ENCODE measurements around the gene PITX3.

Gene PITX3

GRCh38 chr10:102241444-102242117 is at the start of gene PITX3:
Gene PITX3, minus strand, starts transcription at chr10:102241512. Its CDS starts 9,432 bp downstream, at chr10:102232080.
- DNase-seq: peak; percentile 50

GRCh38 chr10:102289840-102290239 is 48.5 kb upstream of the PITX3 start:
- no peak for DNase-seq

- DNase-seq: no peak
These were observed 48.0 kb upstream of the PITX3 start for GRCh38 chr10:102289356-102289755.

GRCh38 chr10:102287991-102288390 is 46.7 kb upstream of the PITX3 start:
- no peak for DNase-seq

- DNase-seq: no peak
These were observed 46.2 kb upstream of the PITX3 start for GRCh38 chr10:102287538-102287937.

- no peak for DNase-seq
These were observed 44.9 kb upstream of the PITX3 start for GRCh38 chr10:102286216-102286615.

- no peak for DNase-seq
These were observed 43.8 kb upstream of the PITX3 start for GRCh38 chr10:102285133-102285532.

- no peak for DNase-seq
These were observed 43.2 kb upstream of the PITX3 start for GRCh38 chr10:102284531-102284930.

GRCh38 chr10:102283890-102284289 is 42.6 kb upstream of the PITX3 start:
- DNase-seq: no peak

- DNase-seq: no peak
These were observed 42.2 kb upstream of the PITX3 start for GRCh38 chr10:102283488-102283887.

GRCh38 chr10:102281102-102281487 is 39.8 kb upstream of the PITX3 start:
- DNase-seq: no peak

- DNase-seq: no peak
These were observed 39.2 kb upstream of the PITX3 start for GRCh38 chr10:102280397-102281101.

- no peak for DNase-seq
These were observed 37.8 kb upstream of the PITX3 start for GRCh38 chr10:102279104-102279503.

- DNase-seq: no peak
These were observed 34.0 kb upstream of the PITX3 start for GRCh38 chr10:102275343-102275742.

GRCh38 chr10:102274062-102274461 is 32.8 kb upstream of the PITX3 start:
- DNase-seq: no peak

GRCh38 chr10:102269017-102269416 is 27.7 kb upstream of the PITX3 start:
- DNase-seq: no peak

- DNase-seq: no peak
These were observed 27.1 kb upstream of the PITX3 start for GRCh38 chr10:102268375-102268888.

GRCh38 chr10:102267748-102268147 is 26.4 kb upstream of the PITX3 start:
- DNase-seq: no peak

GRCh38 chr10:102266670-102267069 is 25.4 kb upstream of the PITX3 start:
- DNase-seq: no peak

GRCh38 chr10:102264371-102264770 is 23.1 kb upstream of the PITX3 start:
- DNase-seq: peak; percentile 70

- no peak for DNase-seq
These were observed 21.5 kb upstream of the PITX3 start for GRCh38 chr10:102262744-102263370.

GRCh38 chr10:102261842-102262241 is 20.5 kb upstream of the PITX3 start:
- DNase-seq: no peak

- no peak for DNase-seq
These were observed 19.9 kb upstream of the PITX3 start for GRCh38 chr10:102261196-102261595.

GRCh38 chr10:102255404-102255803 is 14.1 kb upstream of the PITX3 start:
- DNase-seq: no peak

Data from NCI-H526 treated with DMSO at 0.1 percent for 48 hours (cell line).